ENCODE results near the gene STEAP1B.

GRCh38 chr7:22400150-22400814 is 99.7 kb downstream of the STEAP1B start:
- TF ChIP-seq CTCF (IDR thresholded peaks at IDR 0.05) (no peak), POLR2A (IDR thresholded peaks at IDR 0.05) (no peak)
